H1 (cell line): Measurements from ENCODE around the gene LPXN. TPM values are rescaled to one million over a fixed set of nuclear protein-coding genes. Genes with fewer than 3 reads are reported as not detected.

Experiments
- CTCF ChIA-PET: fragments of 300-600 bp; sonication (Branson Sonifier 250); formaldehyde crosslinking; loops from one replicate; lab custom pipeline; 2021; ENCODE audit not compliant: partially characterized antibody; lab: Charles Lee
- POLR2A ChIA-PET: fragments of 300-600 bp; sonication (Branson Sonifier 250); formaldehyde crosslinking; loops from one replicate; lab custom pipeline; 2021; ENCODE audit warnings: inconsistent platforms; ENCODE audit not compliant: partially characterized antibody; lab: Charles Lee
- DNase-seq, 2 experiments: peaks; one replicate each; pipeline versions ENCODE4 v3.0.0 to v3.0.0-alpha.2; 2010 to 2022; ENCODE audit warnings: low spot score in 2 of 2, low read depth in 1 of 2, mixed read lengths in 1 of 2
- FAIRE-seq: peaks from 2 replicates; lab custom pipeline; 2011; peaks lifted over from hg19 to GRCh38; lab: Jason Lieb, UNC
- H2AFZ ChIP-seq: 2 replicates; pipeline ENCODE4 v1.8.1; 2012; ENCODE audit warnings: low read length, inconsistent platforms
- H2AK5ac ChIP-seq: 2 replicates; pipeline ENCODE4 v1.6.1; 2013; ENCODE audit warnings: low read depth, low read length
- H2BK120ac ChIP-seq: replicated peaks from 2 replicates; pipeline ENCODE3; 2013; ENCODE audit warnings: low read depth, low read length, inconsistent platforms
- H2BK12ac ChIP-seq: 2 replicates; pipeline ENCODE4 v1.6.1; 2013; ENCODE audit warnings: low read depth, low read length
- H2BK15ac ChIP-seq: 2 replicates; pipeline ENCODE4 v1.6.1; 2013; ENCODE audit warnings: low read length
- H2BK20ac ChIP-seq: 2 replicates; pipeline ENCODE4 v1.6.1; 2013; ENCODE audit warnings: low read length
- H2BK5ac ChIP-seq: 2 replicates; pipeline ENCODE4 v1.6.1; 2013; ENCODE audit warnings: low read depth, low read length
- H3K14ac ChIP-seq: 2 replicates; pipeline ENCODE4 v1.6.1; 2013; ENCODE audit warnings: inconsistent platforms; ENCODE audit not compliant: insufficient read length
- H3K18ac ChIP-seq: 2 replicates; pipeline ENCODE4 v1.6.1; 2013; ENCODE audit warnings: low read length; ENCODE audit errors: extremely low read depth
- H3K23ac ChIP-seq: 2 replicates; pipeline ENCODE4 v1.6.1; 2013; ENCODE audit warnings: inconsistent platforms; ENCODE audit not compliant: insufficient read length
- H3K23me2 ChIP-seq: 2 replicates; pipeline ENCODE4 v1.6.1; 2013; ENCODE audit warnings: low read depth, low read length
- H3K27ac ChIP-seq: 2 replicates; pipeline ENCODE4 v1.6.1; 2011; ENCODE audit warnings: low read depth, low read length, inconsistent platforms
- H3K27me3 ChIP-seq, 4 experiments: replicated peaks in 1 of 4; 1 replicate in 1 of 4; 2 replicates in 3 of 4; pipeline versions ENCODE4 v1.6.1 to v1.8.1; 2011 to 2013; ENCODE audit warnings: low read length in 3 of 4, mild to moderate bottlenecking in 3 of 4, inconsistent platforms in 2 of 4, mixed read lengths in 2 of 4, moderate library complexity in 1 of 4; ENCODE audit not compliant: control insufficient read depth in 3 of 4, insufficient read depth in 3 of 4; ENCODE audit errors: extremely low read depth in 1 of 4
- H3K36me3 ChIP-seq, 4 experiments: 2 replicates each; pipeline versions ENCODE4 v1.6.1 to v1.8.1; 2011 to 2013; ENCODE audit warnings: mild to moderate bottlenecking in 4 of 4, low read length in 3 of 4, moderate library complexity in 2 of 4, control low read depth in 1 of 4, inconsistent platforms in 1 of 4; ENCODE audit not compliant: insufficient read depth in 4 of 4, control insufficient read depth in 2 of 4
- H3K4ac ChIP-seq: replicated peaks from 2 replicates; pipeline ENCODE3; 2013; ENCODE audit warnings: low read length, low read depth, mixed read lengths, inconsistent platforms; ENCODE audit not compliant: insufficient read length
- H3K4me1 ChIP-seq, 4 experiments: replicated peaks in 1 of 4; 1 replicate in 1 of 4; 2 replicates in 3 of 4; pipeline versions ENCODE4 v1.6.1 to v1.8.1; 2011 to 2013; ENCODE audit warnings: low read length in 3 of 4, inconsistent platforms in 2 of 4, mixed read lengths in 1 of 4; ENCODE audit not compliant: insufficient read depth in 4 of 4, control insufficient read depth in 3 of 4
- H3K4me2 ChIP-seq, 2 experiments: 2 replicates each; pipeline versions ENCODE4 v1.6.1 to v1.8.1; 2011 to 2013; ENCODE audit warnings: low read depth in 2 of 2, low read length in 2 of 2, control low read depth in 1 of 2, inconsistent platforms in 1 of 2, mild to moderate bottlenecking in 1 of 2; ENCODE audit not compliant: insufficient read depth in 1 of 2
- H3K4me3 ChIP-seq, 4 experiments: fragments of 200-600, 300-600 bp in 1 of 4; sonication (generic), shearing (Covaris generic), sonication (Bioruptor Twin) in 1 of 4; 2 replicates each; pipeline versions ENCODE4 v1.5.1 to v1.8.1; 2011 to 2016; ENCODE audit warnings: low read length in 4 of 4, low read depth in 3 of 4, control low read depth in 2 of 4, inconsistent platforms in 2 of 4, mild to moderate bottlenecking in 2 of 4, mixed read lengths in 1 of 4, moderate library complexity in 1 of 4; ENCODE audit not compliant: insufficient read depth in 2 of 4; ENCODE audit errors: extremely low read depth in 1 of 4
- H3K56ac ChIP-seq: replicated peaks from 2 replicates; pipeline ENCODE3; 2013; ENCODE audit warnings: low read depth, mild to moderate bottlenecking, mixed read lengths, low read length, inconsistent platforms; ENCODE audit not compliant: insufficient read length
- H3K79me1 ChIP-seq: 2 replicates; pipeline ENCODE4 v1.6.1; 2013; ENCODE audit warnings: low read depth, low read length, control low read depth
- H3K79me2 ChIP-seq, 2 experiments: 2 replicates each; pipeline versions ENCODE4 v1.6.1 to v1.8.1; 2012 to 2013; ENCODE audit warnings: low read length in 2 of 2, mild to moderate bottlenecking in 2 of 2, inconsistent platforms in 1 of 2; ENCODE audit not compliant: insufficient read depth in 2 of 2, control insufficient read depth in 1 of 2
- H3K9ac ChIP-seq, 4 experiments: replicated peaks in 1 of 4; 1 replicate in 1 of 4; 2 replicates in 3 of 4; pipeline versions ENCODE4 v1.6.1 to v1.8.1; 2011 to 2013; ENCODE audit warnings: low read depth in 3 of 4, low read length in 3 of 4, control low read depth in 2 of 4, mild to moderate bottlenecking in 2 of 4, moderate library complexity in 2 of 4, inconsistent platforms in 1 of 4; ENCODE audit errors: extremely low read depth in 1 of 4
- H3K9me3 ChIP-seq, 2 experiments: 2 replicates each; pipeline versions ENCODE4 v1.6.1 to v1.8.1; 2012 to 2013; ENCODE audit warnings: mild to moderate bottlenecking in 2 of 2, moderate library complexity in 2 of 2, control low read depth in 1 of 2, inconsistent platforms in 1 of 2, low read depth in 1 of 2, low read length in 1 of 2, mixed read lengths in 1 of 2; ENCODE audit not compliant: insufficient read depth in 2 of 2
- H4K20me1 ChIP-seq, 2 experiments: replicated peaks in 1 of 2; 2 replicates each; pipeline versions ENCODE3 to v1.8.1; 2011 to 2013; ENCODE audit warnings: inconsistent platforms in 2 of 2, low read length in 2 of 2, mild to moderate bottlenecking in 1 of 2; ENCODE audit not compliant: insufficient read depth in 2 of 2, control insufficient read depth in 1 of 2
- H4K5ac ChIP-seq: 2 replicates; pipeline ENCODE4 v1.6.1; 2013; ENCODE audit warnings: low read length, low read depth, mixed read lengths, inconsistent platforms; ENCODE audit not compliant: insufficient read length
- H4K8ac ChIP-seq: 2 replicates; pipeline ENCODE4 v1.8.0; 2013; ENCODE audit warnings: mild to moderate bottlenecking, moderate library complexity, low read length, inconsistent platforms; ENCODE audit not compliant: insufficient read depth; ENCODE audit errors: extremely low read depth
- H4K91ac ChIP-seq: replicated peaks from 2 replicates; pipeline ENCODE3; 2013; ENCODE audit warnings: low read length, mixed read lengths, inconsistent platforms; ENCODE audit not compliant: insufficient read length
- ATF2 ChIP-seq: IDR thresholded peaks from 2 replicates; pipeline ENCODE4 v1.6.1; 2012; ENCODE audit warnings: low read length, inconsistent platforms
- BRCA1 ChIP-seq: IDR thresholded peaks from 2 replicates; pipeline ENCODE4 v1.6.1; 2012; ENCODE audit warnings: low read depth, low read length, improper control_type of control experiment
- CEBPB ChIP-seq: IDR thresholded peaks from 2 replicates; pipeline ENCODE4 v1.6.1; 2012; ENCODE audit warnings: low read depth, low read length
- GTF2F1 ChIP-seq: IDR thresholded peaks from 2 replicates; pipeline ENCODE4 v1.6.1; 2012; ENCODE audit warnings: low read depth, low read length, improper control_type of control experiment, borderline replicate concordance
- HDAC6 ChIP-seq: IDR thresholded peaks from one replicate; pipeline ENCODE4 v1.7.1; 2012; ENCODE audit warnings: low read depth, mild to moderate bottlenecking, inconsistent platforms, low read length, moderate library complexity
- RNF2 ChIP-seq: fragments of 200-900, 300-1000 bp; sonication (generic); IDR thresholded peaks from 2 replicates; pipeline ENCODE4 v1.7.1; 2016; ENCODE audit warnings: borderline replicate concordance, low read depth, mild to moderate bottlenecking, antibody characterized with exemption, low read length; ENCODE audit not compliant: poor library complexity, severe bottlenecking; ENCODE audit errors: missing control alignments
- TAF7 ChIP-seq: optimal IDR thresholded peaks from 2 replicates; pipeline ENCODE3; 2011; ENCODE audit warnings: low read depth, mild to moderate bottlenecking, inconsistent platforms, low read length, moderate library complexity, borderline replicate concordance
- TBP ChIP-seq: IDR thresholded peaks from 2 replicates; pipeline ENCODE4 v1.6.1; 2011; ENCODE audit warnings: low read depth, low read length, improper control_type of control experiment
- WGBS, 2 experiments: shearing (Covaris generic) in 1 of 2; methylation state at CpG; one replicate each; pipeline versions ENCODE4 v1.1.6 to v1.1.7; 2013 to 2015; ENCODE audit warnings: low lambda C conversion rate in 2 of 2, mixed read lengths in 2 of 2, inconsistent platforms in 1 of 2, low coverage in 1 of 2, missing lambda C conversion rate in 1 of 2; ENCODE audit not compliant: insufficient replicate concordance in 2 of 2, insufficient coverage in 1 of 2, insufficient read length in 1 of 2; ENCODE audit errors: extremely low coverage in 1 of 2, missing lambda C conversion rate in 1 of 2; 5-methylcytosine and 5-hydroxymethylcytosine counted together
- polyA plus RNA-seq, 7 experiments: library from polyadenylated mRNA; depleted of rRNA in 3 of 7; stranded (reverse) in 5 of 7; unstranded in 2 of 7; fragments of >200 nt in 5 of 7; fragments of 200-250 nt in 2 of 7; gene quantifications; 1 replicate in 5 of 7; 2 replicates in 1 of 7; 4 replicates in 1 of 7; pipeline versions ENCODE4 v1.2.1 to v1.2.3, GENCODE V29; 2011 to 2013; ENCODE audit warnings: missing spikeins in 2 of 7, mixed read lengths in 2 of 7
- total RNA-seq: library from RNA; stranded (reverse); fragmentation: NEBNext Ultra II Directional; extraction: Animal tissue kit (Norgen Biotek cat#: 25700); gene quantifications from 2 replicates; pipeline ENCODE4 v1.2.1, GENCODE V29; 2021

The LPXN gene
- total and polyA plus RNA-seq, 2 of the 8 experiments (the other 6 are each of a cell fraction or from before 2014, with no cell fraction given) = 1.4 to 2.7 TPM

GRCh38 chr11:58531865-58532341 is 43.8 kb downstream of the LPXN start:
- H3K56ac ChIP-seq = no peak overlapping the region
- ChIA-PET POLR2A (no interaction called here), CTCF (interaction anchor here (1.5 to 2.1 kb wide), 2 partner anchors 8 to 94 kb away, joined by 3 to 8 read pairs; no protein-coding TSS in a partner anchor)
- no peak overlapping the region for H2BK12ac ChIP-seq
- 93% methylated on average over 24 of the region's 25 CpGs; no CpG with 5 or more reads in 1 of the 2 experiments for WGBS, 2 experiments
- no peak overlapping the region for H3K4me3 ChIP-seq
- H2BK15ac ChIP-seq = no peak overlapping the region
- no peak overlapping the region for H4K8ac ChIP-seq
- no peaks in the 10 kb centered on the region for H3K23me2 ChIP-seq
- H2BK120ac ChIP-seq = no peak overlapping the region
- no peak overlapping the region for H3K27ac ChIP-seq
- H4K91ac ChIP-seq = no peak overlapping the region
- no peak overlapping the region for H3K4ac ChIP-seq
- no peak overlapping the region for H2BK20ac ChIP-seq
- H3K9me3 ChIP-seq = peaks cover 0 to 13% of the 10 kb centered on the region in 2 experiments; a peak in 1 of 4 replicates
- DNase-seq (no peak), FAIRE-seq (no peak)
- H2BK5ac ChIP-seq = no peak overlapping the region
- no peaks in the 10 kb centered on the region for H3K27me3 ChIP-seq
- no peaks in the 10 kb centered on the region for H3K79me2 ChIP-seq
- H3K36me3 ChIP-seq = peaks cover 0 to 3% (median 0%) of the 10 kb centered on the region in 4 experiments; a peak in 1 of 8 replicates
- H2AFZ ChIP-seq = no peak overlapping the region
- no peaks in the 10 kb centered on the region for H3K4me1 ChIP-seq
- H2AK5ac ChIP-seq = no peak overlapping the region
- no peaks in the 10 kb centered on the region for H3K79me1 ChIP-seq
- no peak overlapping the region for H3K23ac ChIP-seq
- no peak overlapping the region for H3K18ac ChIP-seq
- H4K20me1 ChIP-seq = no peaks in the 10 kb centered on the region
- no peak overlapping the region for H3K14ac ChIP-seq
- no peak overlapping the region for H3K9ac ChIP-seq
- H3K4me2 ChIP-seq = no peak overlapping the region
- H4K5ac ChIP-seq = no peak overlapping the region
- TF ChIP-seq TAF7 (no peak), CEBPB (no peak), RNF2 (no peak), BRCA1 (no peak), GTF2F1 (no peak), TBP (no peak), ATF2 (no peak), HDAC6 (no peak)
